Kidney epithelial cell (primary cell): ENCODE results near the gene VPS18. TPM values are rescaled to one million over a fixed set of nuclear protein-coding genes. Genes with fewer than 3 reads are reported as not detected.

ENCODE experiments used
- DNase-seq: peaks from one replicate; pipeline ENCODE4 v3.0.0-alpha.2; 2010; ENCODE audit warnings: low read depth
- H3K27me3 ChIP-seq: 2 replicates; pipeline ENCODE4 v1.6.0; 2011; ENCODE audit warnings: low read length; ENCODE audit not compliant: control insufficient read depth, insufficient read depth
- H3K36me3 ChIP-seq: 2 replicates; pipeline ENCODE4 v1.5.1; 2011; ENCODE audit warnings: low read length; ENCODE audit not compliant: control insufficient read depth, insufficient read depth
- H3K4me3 ChIP-seq: 2 replicates; pipeline ENCODE4 v1.5.1; 2011; ENCODE audit warnings: low read depth, mild to moderate bottlenecking, control low read depth, low read length
- CTCF ChIP-seq: IDR thresholded peaks from 2 replicates; pipeline ENCODE4 v1.5.1; 2011; ENCODE audit warnings: mild to moderate bottlenecking, moderate library complexity, low read length, control low read depth, inconsistent platforms; ENCODE audit not compliant: insufficient read depth, poor library complexity, severe bottlenecking
- total RNA-seq: library from RNA; depleted of rRNA; stranded (reverse); fragments of >200 nt; gene quantifications from 2 replicates; pipeline ENCODE4 v1.2.3, GENCODE V29; 2015

Gene VPS18
- total RNA-seq, 1 donor from 2014 or later: 66.0 TPM

GRCh38 chr15:40942337-40942854 lies 48.1 kb downstream of the VPS18 start:
- Histone ChIP-seq H3K4me3 (peak overlapping the region; percentile 50), H3K36me3 (no peaks in the 10 kb centered on the region), H3K27me3 (no peaks in the 10 kb centered on the region)
- no peak for TF ChIP-seq CTCF
- DNase-seq: no peak

- no peak for DNase-seq
- Histone ChIP-seq H3K27me3 (no peaks in the 10 kb centered on the region), H3K4me3 (no peak overlapping the region), H3K36me3 (no peaks in the 10 kb centered on the region)
- TF ChIP-seq CTCF: no peak
These were observed 48.6 kb downstream of the VPS18 start for GRCh38 chr15:40942878-40943277.

GRCh38 chr15:40943764-40944365 lies 49.6 kb downstream of the VPS18 start:
- no peak for DNase-seq
- Histone ChIP-seq H3K36me3 (no peaks in the 10 kb centered on the region), H3K27me3 (no peaks in the 10 kb centered on the region), H3K4me3 (no peak overlapping the region)
- TF ChIP-seq CTCF: no peak

DNA sequence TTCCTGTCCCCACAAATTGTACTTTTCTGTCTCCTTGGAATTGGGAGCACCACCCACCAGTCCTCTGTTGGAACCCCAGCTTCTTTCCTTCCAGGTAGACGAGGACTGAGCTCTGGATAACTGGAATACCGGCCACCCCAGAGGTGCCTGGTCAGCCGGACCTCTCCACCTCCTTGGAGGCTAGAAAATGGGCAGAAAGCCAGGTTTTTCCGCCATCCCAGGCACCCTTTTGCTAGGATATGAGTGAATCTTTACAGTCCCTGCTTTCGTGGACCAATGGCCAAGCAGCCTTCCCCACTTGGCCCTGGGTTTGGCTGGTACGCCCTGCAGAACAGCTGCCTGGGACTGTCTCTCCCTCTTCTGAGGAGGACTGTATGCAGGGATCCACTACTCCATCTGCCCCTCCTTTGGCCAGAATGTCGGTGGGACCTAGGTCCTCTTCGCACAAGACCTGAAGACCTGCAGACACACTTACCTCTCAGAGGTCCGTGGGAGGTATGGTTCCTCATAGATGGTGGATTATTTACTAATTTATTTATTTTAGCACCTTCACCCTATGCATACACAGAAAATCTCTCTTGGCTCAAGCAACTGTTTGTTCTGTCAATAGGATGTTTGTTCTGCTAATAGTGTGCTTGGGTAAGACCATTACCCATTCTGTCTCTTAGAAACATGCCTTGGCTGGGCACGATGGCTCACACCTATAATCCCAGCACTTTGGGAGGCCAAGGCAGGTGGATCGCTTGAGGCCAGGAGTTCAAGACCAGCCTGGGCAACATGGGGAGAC lies 50.5 kb downstream of the VPS18 start:
- H3K4me3 ChIP-seq: no peak overlapping the region
- H3K36me3 ChIP-seq: no peaks in the 10 kb centered on the region
- no peak for DNase-seq
- no peaks in the 10 kb centered on the region for H3K27me3 ChIP-seq
- no peak for TF ChIP-seq CTCF

DNA sequence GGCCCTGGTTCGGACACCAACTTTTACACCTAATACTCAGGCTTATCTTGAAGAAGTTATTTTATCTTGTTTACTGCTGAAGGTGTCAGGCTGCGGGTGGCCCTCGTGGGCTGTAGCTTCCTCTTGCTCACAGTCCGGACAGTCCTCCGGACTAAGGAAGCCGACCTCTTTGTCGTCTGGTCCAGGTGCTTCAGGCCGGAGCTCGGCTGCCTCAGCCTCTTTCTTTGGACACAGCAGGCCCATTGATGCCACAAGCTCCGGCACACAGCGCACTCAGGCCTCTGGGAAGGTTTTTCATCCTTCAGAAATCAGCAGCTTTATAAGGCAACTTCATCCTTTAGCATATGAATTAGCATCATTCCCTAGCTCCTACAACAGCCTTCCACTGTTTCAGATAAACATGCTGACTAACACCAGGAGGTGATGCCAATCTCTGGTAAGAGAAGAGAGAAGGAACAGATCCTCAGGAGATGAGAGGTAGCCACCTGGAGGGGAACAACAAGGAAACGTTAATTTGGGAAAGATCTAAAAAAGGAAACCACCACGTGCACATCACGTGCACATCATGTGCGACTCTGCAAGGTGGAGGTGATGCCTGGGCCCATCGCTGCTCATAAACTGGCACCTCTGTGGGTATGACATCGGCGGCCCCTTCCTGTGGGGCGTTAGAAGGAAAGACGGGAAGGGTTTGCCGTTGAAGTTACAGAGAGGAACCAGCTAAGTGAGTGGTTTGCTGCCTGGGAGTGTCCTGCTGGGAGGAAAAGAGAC lies 54.6 kb downstream of the VPS18 start:
- no peaks in the 10 kb centered on the region for H3K27me3 ChIP-seq
- no peak for TF ChIP-seq CTCF
- no peaks in the 10 kb centered on the region for H3K36me3 ChIP-seq
- H3K4me3 ChIP-seq: no peak overlapping the region
- no peak for DNase-seq
